AG04449 (cell line): ENCODE data around the gene ACVR2B.

Experiments used
- CTCF ChIA-PET: fragments of 350-600 bp; formaldehyde crosslinking; extraction: SDS; loops from one replicate; lab custom pipeline; 2021; ENCODE audit warnings: antibody characterized with exemption; lab: Yijun Ruan, JAX
- POLR2A ChIA-PET: fragments of 400-600, 350-600 bp; formaldehyde crosslinking; extraction: SDS; loops from one replicate; lab custom pipeline; 2020; ENCODE audit warnings: antibody characterized with exemption, inconsistent platforms; lab: Yijun Ruan, JAX
- DNase-seq: peaks from one replicate; pipeline ENCODE4 v3.0.0-alpha.2; 2010; ENCODE audit warnings: low read depth, low spot score
- H3K4me3 ChIP-seq: 2 replicates; pipeline ENCODE4 v1.5.1; 2011; ENCODE audit warnings: low read depth, mild to moderate bottlenecking, control low read depth, low read length
- CTCF ChIP-seq: IDR thresholded peaks from one replicate; pipeline ENCODE4 v1.5.1; 2011; ENCODE audit warnings: mild to moderate bottlenecking, moderate library complexity, low read length, control low read depth, inconsistent platforms; ENCODE audit not compliant: insufficient read depth; ENCODE audit errors: missing control alignments

The ACVR2B gene

GRCh38 chr3:38533285-38533976 lies 79.7 kb downstream of the ACVR2B start:
- TF ChIP-seq CTCF, result no peak
- no peak for DNase-seq
- CTCF ChIA-PET, result interaction anchor here (1.3 to 4.4 kb wide), 2 partner anchors 12 kb away, joined by 19 to 37 read pairs; no protein-coding TSS in a partner anchor
- POLR2A ChIA-PET, result no interaction called here
- no peak overlapping the region for H3K4me3 ChIP-seq

GRCh38 chr3:38534180-38534579 lies 80.5 kb downstream of the ACVR2B start:
- TF ChIP-seq CTCF, result no peak
- POLR2A ChIA-PET, result no interaction called here
- no peak for DNase-seq
- CTCF ChIA-PET, result interaction anchor here (1.3 kb wide), 1 partner anchor 13 kb away, joined by 19 read pairs; no protein-coding TSS in a partner anchor
- no peak overlapping the region for H3K4me3 ChIP-seq

- TF ChIP-seq CTCF, result no peak
- POLR2A ChIA-PET, result no interaction called here
- CTCF ChIA-PET, result interaction anchor here (1.3 kb wide), 1 partner anchor 13 kb away, joined by 19 read pairs; no protein-coding TSS in a partner anchor
- no peak overlapping the region for H3K4me3 ChIP-seq
- no peak for DNase-seq
These were observed 80.9 kb downstream of the ACVR2B start for GRCh38 chr3:38534604-38535003.

GRCh38 chr3:38536671-38537070 lies 83.0 kb downstream of the ACVR2B start:
- ChIA-PET CTCF (interaction anchor here (1.2 to 1.8 kb wide), 2 partner anchors 16 to 40 kb away, joined by 4 to 7 read pairs; no protein-coding TSS in a partner anchor), POLR2A (no interaction called here)
- H3K4me3 ChIP-seq, result no peak overlapping the region
- no peak for TF ChIP-seq CTCF
- DNase-seq, result no peak

GRCh38 chr3:38538773-38539353 lies 85.2 kb downstream of the ACVR2B start:
- no peak for DNase-seq
- no peak for TF ChIP-seq CTCF
- no peak overlapping the region for H3K4me3 ChIP-seq
- CTCF ChIA-PET, result interaction anchor here (1.0 to 2.8 kb wide), 3 partner anchors 10 to 17 kb away, joined by 3 to 11 read pairs (median 3); no protein-coding TSS in a partner anchor
- POLR2A ChIA-PET, result no interaction called here

GRCh38 chr3:38541806-38542205 lies 88.1 kb downstream of the ACVR2B start:
- POLR2A ChIA-PET, result no interaction called here
- TF ChIP-seq CTCF, result no peak
- CTCF ChIA-PET, result no interaction called here
- DNase-seq, result no peak
- no peak overlapping the region for H3K4me3 ChIP-seq
